ENCODE results near the gene ZNF260.

Gene ZNF260

DNA sequence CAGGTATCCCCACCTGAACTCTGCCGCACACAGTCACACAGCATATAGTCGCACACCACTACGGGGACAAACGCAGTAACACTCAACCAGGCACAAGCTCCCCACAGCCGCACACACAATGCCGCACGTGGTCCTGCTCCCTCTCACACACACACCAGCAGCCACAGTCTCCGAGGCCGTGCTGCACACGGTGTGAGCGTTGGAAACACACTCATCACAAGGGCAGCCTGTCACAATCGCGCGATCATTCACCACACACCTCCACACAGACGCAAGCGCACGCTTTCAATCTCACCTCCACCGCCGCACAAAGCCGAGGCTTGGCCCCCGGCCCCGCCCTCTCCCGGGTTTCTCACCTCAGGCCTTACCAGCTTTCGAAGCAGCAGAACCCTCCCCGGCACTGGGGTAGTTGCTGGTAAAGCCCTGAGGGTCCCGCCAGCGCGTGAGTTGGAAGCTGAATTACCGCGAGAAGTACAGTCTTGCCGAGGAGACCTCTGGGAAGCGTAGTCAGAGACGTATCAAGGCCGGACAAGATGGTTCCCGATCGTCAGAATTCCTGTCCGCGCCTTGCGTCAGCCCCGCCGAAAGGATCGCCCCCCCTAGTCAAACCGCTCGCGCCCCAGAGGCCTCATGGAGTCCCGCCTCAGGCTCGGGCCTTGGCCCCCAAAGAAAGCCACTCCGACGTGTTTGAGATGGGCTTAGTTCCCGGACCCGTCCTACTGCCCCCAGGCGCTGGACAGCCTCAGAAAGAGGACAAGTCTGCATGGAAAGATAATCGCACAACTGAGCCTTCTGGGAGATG is 38.8 kb downstream of the ZNF260 start, which contains the start of gene ZNF566:
TSS of gene ZNF566 (minus strand) at position 444 of the 802 bp plus-strand sequence. CDS start 13,004 bp downstream, outside the sequence.
- peak; percentile 68 for DNase-seq

GRCh38 chr19:36488846-36489117 is 39.3 kb downstream of the ZNF260 start:
- DNase-seq = no peak

- DNase-seq = no peak
Observed at GRCh38 chr19:36488118-36488845, 39.8 kb downstream of the ZNF260 start.

- DNase-seq = no peak
Observed at GRCh38 chr19:36483653-36484052, 44.4 kb downstream of the ZNF260 start.

DNA sequence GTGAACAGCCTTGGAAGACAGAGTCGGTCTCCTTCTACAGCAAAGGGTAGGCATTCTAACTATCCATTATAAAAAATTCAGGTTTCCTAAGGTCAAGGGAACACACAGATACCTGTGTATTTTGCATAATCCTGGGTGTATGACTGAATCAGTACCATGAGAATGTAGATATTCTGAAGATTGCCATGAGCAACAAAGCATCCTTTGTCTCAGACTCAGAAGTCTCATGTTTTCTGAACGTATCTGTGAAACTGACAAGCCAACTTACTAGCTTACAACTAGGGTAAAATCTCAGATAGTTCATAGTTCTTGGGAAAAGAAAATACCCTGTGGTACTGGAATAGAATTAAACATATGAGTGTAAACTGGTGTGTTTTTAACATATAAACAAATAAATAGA is 45.2 kb downstream of the ZNF260 start:
- DNase-seq = no peak

All from SIG-M5 (cell line).